HG03139 (cell line): ENCODE data around the gene ADCY10.
A peak's percentile ranks its signal among the peaks of the same experiment; 100 is the strongest.
"Not testable (repeated sequence)": the region's sequence is repeated elsewhere in the genome, so short reads cannot be mapped to it uniquely, and the experiment has no call there.

Experiments used
- ATAC-seq: cut with Tn5 transposase; IDR thresholded peaks from one replicate; pipeline ENCODE4 v1.9.1; 2021; ENCODE audit not compliant: unreplicated experiment

The ADCY10 gene

DNA sequence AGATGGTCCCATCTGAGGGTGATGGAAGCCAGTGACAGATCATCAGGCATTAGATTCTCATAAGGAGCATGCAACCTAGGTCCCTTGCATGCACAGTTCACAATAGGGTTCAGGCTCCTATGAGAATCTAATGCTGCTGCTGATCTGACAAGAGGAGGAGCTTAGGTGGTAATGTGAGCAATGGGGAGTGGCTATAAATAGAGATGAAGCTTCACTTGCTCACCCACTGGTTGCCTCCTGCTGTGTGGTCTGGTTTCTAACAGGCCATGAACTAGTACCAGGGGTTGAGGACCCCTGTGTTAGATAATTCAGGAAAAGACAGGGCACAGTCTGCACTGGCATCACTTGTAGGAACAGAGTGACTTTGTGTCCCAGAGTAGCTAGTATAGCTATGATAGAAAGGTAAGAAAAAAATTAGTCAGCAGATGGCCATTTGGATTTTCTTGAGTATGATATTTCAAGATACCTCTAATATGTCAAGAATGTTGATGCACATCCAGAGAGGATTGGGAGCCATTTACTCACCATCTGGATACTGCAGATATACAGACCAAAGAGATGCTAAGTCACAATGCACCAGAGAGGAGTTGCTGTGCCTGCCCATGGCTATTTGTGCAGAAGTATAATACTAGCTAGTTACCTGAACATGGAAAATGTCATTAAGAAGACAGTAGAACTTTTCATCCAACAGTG is 53.6 kb downstream of the ADCY10 start:
- ATAC-seq, result no peak

DNA sequence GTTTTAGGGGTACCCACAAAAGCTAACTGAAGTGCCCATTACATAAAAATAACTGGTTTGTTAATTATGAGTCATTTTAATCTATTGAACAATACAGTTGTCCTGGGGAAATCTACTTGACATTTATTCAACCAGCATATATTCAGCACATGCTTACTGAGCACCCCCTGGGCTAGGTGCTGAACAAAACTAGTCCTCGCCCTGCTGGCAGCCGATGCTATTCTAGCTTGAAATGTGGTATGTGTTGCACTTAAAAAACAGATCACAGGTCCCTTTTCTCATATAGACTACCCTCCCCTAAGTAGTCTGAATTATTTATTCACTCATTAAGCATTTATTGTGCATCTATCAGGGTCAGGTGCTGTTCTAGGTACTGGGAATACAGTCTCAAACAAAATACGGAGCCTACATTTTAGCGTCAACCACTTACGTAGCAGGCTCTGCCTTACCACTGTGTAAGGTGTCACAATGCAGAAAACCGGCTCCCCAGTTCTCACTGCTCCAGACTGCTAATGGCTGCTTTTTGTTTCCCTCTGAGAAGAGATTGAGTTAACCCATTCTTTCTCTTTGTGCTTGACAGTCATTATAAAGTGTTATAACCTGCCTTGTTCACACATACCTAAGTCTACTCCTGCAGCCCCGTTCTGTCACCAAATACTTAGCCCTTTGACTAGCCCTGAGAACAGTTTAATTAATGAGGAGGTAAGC is 57.1 kb downstream of the ADCY10 start:
- ATAC-seq, result no peak

DNA sequence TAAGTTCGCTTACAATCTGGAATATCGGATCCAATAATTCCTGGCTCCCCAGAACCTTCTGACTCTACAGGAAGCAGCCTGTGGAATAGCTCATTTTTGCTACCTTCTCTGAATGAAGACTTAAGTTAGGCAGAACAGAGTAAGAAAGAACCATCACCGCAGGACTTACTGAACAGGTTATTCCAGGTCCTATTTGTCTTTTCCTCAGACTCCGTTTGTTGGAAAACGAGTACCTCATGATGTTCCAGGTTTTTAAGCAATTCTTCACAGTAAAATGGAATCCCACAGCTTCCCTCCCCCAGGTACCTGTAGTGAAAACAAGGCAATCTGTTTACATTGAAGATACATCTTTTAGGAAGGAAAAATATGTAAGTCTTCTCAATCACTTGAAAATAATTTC is 59.8 kb downstream of the ADCY10 start:
- no peak for ATAC-seq

DNA sequence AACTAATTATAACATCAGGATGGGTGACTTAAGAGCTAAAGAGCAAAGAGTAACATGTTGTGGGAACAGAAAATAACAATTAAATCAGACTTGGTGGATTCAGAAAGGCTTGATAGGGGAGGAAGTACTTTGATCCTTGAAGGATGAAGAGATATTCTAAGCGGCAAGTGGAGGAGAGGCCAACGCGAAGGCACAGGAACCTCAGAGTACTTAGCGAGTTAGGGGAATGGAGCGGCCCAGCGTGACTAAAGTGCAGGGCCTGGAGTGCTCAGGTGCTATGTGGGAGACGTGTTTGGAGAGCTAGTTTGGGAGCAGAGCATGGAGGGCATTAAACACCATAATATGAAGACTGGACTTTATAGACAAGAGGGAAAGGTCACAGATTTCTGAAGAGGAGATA is 64.3 kb downstream of the ADCY10 start:
- ATAC-seq, result no peak

DNA sequence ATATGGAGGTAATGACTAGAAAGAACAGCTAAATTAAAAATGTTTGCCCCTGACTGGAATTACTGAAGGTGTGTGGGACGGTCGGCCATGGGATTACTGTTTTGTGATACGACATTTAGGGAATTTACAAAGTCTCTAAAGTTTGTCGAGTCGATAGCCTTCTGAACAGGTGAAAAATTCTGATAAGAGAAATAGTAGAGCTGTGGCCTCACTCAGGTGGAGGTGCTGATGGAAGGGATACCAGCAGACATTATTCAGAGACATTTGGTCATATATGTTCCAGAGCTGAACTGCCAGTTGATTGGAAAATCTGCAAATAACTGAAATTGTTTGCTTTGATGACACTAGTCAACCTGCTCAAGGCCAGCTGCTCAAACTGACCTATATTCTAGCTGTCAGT is 71.1 kb downstream of the ADCY10 start:
- ATAC-seq, result no peak

DNA sequence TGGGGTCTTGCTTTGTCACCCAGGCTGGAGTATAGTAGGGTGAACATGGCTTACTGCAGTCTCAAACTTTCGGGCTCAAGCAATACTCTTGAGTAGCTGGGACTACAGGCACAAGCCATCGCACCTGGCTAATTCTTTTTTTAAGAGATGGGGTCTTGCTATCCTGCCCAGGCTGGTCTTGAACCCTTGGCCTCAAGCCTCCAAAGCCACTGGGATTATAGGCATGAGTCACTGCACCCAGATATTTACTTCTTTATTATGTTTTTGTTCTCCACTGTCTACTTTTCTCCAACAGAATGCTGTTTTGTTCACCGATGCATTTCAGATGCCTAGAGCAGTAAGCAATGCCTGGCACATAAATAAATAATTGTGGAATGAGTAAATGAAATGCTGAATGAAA is 72.4 kb downstream of the ADCY10 start:
- ATAC-seq, result no peak

DNA sequence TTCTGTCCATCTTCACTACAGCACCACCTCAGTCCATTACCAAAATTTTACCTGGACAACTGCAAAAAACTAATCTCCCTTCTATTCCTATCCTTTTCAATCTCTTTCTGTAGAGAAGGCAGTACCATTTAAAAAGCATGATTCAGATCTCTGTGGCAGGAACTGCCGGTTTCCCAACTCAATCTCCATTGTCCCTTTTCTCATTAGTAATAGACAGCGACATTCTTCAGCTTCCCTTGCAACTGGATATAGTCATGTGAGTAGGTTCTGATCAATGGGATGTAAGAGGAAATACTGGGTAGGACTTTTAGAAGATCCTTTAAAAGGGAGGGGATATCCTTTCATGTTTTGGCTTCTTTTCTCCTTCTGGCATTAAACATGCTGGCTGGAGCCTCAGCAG is 74.9 kb downstream of the ADCY10 start:
- ATAC-seq, result no peak

DNA sequence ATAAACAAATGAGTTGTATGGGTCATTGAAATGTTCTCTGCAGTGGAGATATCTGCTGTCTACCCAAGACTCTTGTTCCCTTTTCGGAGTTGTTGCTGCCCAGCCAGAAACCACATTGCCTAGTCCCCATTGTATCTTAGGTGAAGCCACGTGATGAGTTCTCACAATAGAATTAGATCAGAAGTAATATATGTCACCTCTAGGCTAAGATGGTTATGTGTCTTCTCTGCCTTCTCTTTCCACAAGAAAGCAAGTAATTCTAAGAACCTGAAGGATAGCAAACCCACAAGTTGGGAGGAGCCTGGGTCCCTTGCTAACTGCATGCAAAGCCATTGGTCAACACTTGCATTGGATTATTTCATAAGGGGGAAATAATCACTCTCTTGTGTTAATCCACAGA is 76.6 kb downstream of the ADCY10 start:
- no peak for ATAC-seq

DNA sequence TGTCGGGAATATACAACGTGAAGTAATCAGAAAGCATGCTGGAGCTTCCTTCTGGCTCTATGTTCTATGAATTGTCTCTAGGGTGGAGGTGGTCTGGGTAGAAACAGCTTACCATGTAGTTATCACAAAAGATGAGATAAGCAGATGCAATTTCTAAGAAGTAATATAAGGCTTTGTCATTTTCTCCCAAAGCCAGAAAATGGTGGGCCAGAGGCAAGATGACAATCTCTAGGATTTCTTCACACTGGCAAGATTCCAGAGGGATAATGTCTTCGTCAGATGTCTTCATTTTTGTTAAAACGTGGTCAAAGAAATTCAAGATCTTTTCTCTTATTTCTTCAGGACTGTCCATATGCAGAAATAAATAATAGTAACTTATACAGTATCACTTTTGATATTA is 77.7 kb downstream of the ADCY10 start:
- ATAC-seq, result no peak

DNA sequence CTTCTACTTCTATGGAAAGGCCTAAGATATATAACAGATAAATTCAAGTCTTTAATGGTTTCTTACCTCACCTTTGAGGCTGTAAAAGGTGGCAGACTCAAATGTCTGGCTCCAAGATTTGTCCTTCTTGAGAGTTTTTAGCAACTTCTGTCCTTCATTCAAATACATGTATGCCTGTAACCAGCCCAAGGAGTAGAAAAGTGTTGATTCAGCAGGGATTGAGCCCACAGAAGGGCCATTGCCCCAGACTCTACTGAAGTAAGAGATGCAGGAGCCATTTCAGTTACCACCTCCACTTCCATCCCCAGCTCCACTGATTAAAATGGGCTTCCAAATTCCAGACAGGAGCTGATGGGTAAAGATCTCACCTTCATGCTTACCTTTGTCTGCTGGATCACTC is 80.0 kb downstream of the ADCY10 start:
- ATAC-seq, result no peak

DNA sequence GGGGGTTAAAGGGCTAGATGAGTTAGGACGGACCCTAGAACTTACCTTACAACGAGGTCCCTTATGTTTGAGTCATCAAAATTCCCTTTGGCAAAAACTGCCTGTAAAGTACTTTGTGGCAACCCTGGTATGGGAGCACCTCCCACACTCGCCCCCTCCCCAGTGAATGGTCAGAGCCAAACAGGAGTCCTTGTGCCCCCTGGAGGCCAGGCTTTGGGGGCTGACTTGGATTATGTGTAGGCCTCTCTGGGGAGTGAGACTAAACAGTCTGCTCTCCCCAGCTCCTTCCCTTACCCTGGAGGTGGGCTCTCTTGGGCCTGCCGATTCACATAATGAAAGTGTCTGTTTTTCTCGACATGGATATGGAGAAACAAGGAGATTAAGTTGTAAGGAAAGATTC is 81.2 kb downstream of the ADCY10 start:
- no peak for ATAC-seq

DNA sequence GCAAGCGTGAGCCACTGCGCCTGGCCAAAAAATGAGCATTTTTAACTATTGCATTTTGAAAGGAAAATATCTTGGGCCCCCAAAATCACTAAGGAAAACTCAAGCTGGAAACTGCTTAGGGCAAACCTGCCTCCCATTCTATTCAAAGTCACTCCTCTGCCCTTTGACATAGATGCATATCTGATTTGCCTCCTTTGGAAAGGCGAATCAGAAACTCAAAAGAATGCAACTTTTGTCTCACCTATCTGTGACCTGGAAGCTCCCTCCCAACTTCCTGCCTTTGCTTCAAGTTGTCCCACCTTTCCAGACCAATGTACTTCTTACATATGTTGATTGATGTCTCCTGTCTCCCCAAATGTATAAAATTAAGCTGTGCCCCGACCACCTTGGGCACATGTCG is 83.3 kb downstream of the ADCY10 start:
- not testable (repeated sequence) for ATAC-seq

DNA sequence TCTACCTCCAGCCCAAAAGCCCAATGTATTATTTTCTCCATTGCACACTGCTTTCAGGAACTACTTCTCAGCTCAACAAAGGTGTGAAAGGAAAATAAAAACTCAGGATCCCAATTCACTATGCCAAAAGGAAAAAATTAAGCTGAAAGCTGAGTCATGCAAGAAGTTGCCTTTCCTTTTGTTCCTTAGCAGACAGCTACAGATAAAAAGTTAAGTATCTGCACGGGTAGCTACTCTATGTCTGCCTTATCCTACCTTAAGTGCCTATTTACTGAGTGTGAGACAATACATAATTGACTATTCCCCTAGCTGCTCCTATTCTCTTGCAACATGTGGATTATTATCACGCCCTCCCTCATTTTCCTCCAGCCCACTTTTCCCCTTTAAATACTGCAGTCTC is 84.1 kb downstream of the ADCY10 start:
- ATAC-seq, result no peak

DNA sequence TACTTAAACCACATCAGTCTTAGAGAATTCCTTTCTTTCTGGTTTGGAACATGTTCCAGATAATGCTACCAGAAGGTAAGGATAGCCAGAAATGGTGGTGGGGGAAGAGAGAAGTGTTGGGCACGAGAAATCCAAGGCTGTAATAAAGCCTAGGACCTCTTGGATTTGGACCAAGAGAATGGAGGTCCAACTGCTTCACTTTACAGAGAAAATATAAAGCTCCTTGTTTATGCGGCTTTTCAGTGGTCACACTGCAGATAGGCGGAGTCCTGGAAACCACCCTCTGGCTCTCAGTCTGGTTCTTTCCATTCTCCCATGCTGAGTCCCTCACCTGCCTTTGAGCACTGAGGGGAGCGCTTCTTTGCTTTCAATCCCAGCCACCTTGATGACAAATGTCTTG is 87.8 kb downstream of the ADCY10 start:
- no peak for ATAC-seq

DNA sequence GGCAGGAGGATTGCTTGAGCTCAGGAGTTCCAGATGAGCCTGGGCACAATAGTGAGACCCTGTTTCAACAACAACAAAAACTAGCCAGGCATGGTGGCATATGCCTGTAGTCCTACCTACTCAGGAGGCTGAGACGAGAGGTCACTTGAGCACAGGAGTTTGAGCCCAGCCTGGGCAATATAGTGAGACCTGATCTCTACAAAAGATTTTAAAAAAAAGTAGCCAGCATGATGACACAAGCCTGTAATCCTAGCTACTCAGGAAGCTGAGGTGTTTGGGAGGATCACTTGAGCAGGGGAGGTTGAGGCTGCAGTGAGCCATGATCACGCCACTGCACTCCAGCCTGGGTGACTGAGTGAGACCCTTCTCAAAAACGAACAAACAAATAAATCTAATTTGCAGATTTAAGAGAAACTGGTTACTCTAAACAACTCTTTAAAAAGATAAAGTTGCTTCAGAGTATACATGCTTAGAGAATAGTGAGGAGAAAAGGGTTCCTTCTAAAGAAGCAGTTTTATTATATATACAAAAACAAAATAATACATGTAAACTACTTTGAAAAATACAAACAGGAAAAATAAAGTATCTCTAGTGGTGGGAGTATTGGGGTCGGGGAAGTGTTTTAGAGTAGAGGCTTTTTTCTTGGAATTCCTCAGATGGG is 88.4 kb downstream of the ADCY10 start:
- ATAC-seq, result no peak

DNA sequence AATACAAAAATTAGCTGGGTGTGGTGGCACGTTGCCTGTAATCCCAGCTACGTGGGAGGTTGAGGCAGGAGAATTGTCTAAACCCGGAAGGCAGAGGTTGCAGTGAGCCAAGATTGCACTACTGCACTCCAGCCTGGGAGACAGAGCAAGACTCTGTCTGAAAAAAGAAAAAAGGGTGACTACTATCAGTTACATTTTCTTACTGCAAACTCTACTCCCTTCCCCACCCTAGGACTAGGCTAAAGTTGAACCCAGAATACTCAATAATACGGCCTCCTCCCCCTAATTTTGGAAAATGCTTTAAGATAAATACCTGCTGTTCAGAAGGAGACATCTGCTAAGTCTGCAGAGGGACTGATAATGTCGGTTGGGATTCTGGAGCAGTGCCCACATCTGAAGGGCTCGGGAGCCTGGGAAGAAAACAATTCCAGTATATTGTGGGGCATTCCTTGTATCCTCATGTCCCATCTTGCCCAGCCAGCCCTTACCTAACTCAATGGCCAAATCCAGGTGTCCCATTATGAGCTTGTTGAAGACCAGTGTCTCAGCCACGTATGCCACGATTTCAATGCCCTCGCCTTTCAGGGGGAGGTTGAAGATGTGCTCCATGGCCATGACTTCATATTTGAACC is 89.7 kb downstream of the ADCY10 start:
- no peak for ATAC-seq

DNA sequence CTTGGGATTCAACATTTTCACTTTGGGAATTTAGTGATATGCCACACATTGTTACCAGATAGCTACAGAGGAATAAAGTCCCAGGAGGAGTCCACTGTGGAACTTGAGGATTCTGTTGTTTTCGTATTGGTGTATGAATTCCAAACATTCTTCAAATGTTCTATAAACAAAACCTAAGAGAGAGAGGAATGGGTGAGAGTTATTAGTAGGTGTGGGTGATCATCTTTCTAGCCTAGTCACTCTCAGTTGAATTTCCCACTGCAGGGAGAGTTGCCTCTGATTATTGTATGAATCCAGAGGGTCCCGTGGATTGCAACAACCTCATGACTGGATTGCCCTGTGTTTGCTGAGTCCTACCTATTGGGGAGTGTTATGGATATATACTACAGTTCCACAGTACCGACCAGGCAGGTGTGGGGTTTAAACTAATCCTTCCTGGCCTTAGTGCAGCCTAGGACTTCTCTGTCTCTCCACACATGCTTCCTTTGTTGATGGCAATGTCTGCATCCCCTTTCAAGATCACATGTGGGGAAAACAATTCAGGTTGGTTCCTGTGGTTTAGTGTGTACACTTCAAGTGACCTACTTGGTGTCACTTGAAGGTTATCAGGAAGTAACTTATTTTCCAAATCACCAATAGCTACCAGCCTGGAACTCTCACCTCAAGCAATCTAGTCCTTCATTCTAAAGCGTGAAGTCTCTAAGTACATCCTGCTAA is 91.8 kb downstream of the ADCY10 start:
- no peak for ATAC-seq

DNA sequence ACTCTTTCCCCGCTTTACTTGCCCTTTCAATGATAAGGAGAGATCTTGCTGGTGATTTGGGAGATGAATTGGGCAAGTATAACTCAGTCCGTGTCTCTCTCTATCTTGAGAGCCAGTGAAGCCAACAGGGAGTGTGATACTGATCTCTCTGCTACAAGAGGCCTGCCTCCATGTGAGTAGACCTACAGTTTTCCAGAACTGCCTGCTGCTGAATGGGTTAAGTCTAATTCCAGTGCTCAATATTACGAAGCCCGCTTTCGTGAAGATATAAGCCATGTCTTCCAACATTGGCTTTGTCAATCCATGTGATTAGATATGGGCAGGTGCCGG is 92.6 kb downstream of the ADCY10 start:
- ATAC-seq, result no peak

DNA sequence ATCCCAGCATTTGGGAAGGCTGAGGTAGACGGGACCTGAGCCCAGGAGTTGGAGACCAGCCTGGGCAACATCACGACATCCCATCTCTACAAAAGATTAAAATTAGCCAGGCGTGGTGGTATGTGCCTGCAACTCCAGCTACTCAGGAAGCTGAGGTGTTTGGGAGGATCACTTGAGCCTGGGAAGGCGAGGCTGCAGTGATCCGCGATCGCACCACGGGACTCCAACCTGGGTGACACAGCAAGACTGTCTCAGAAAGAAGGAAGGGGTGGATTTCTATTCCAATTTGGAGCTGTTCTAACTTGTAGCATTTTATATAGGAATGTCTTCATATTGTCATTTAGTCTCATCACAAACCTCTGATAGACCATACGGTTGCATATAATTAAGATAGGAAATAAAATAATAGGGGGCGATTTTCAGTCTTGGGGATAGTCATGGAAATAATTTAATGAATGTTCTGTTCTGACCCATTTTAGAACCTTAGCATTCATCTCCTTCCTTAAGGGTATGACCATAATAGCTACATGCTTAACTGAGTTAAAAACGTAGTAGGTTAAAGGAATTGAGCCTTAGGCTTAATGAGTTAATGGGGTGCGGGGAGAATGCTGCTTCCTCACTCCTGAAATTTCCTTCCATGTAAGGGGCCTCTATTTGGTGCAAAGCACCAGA is 93.1 kb downstream of the ADCY10 start:
- ATAC-seq, result no peak

DNA sequence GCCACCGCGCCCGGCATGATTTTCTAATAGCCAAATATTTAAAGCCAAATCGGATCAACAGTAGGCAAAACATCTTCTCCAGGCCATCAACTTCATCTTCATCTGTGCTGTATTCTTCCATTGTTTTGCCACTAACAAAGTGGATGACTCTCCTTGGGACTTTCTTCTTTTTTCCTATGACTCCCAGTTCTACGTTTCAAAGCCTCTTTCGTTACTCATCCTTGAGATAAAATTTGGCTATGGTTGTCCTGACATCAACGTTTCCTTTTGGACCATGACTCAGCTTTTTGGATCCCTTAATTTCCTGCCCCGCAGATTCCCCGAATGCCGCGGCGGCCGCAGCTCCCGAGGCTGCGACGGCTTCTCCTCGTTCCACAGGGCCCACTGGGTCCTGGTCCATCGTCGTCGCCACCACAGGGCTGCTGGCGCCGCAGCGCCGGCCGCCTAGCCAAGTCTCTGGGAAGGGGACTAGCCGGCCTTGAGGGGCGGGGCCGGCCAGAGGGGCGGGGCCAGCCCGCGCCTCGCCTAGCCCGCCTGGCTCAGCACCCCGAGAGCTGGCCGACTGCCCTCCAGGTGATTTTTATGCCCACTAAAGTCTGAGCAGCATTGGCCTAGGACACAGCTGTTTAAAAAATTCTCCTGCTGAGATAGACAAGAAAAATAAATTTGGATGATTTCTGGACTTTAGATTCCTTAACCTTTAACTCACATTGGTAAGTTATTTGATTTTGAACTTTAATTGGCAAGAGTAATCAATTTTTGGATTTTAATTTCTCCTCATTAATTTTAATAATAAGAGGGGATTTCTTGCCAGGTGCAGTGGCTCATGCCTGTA is 93.9 kb downstream of the ADCY10 start:
- ATAC-seq, result peak; percentile 56
